NCI-H748 treated with DMSO at 0.1 percent for 48 hours (cell line): ENCODE results near the gene ARAP1.

Experiments
- DNase-seq: peaks from one replicate; lab custom pipeline; 2025; lab: John Stamatoyannopoulos, UW

Gene ARAP1

DNA sequence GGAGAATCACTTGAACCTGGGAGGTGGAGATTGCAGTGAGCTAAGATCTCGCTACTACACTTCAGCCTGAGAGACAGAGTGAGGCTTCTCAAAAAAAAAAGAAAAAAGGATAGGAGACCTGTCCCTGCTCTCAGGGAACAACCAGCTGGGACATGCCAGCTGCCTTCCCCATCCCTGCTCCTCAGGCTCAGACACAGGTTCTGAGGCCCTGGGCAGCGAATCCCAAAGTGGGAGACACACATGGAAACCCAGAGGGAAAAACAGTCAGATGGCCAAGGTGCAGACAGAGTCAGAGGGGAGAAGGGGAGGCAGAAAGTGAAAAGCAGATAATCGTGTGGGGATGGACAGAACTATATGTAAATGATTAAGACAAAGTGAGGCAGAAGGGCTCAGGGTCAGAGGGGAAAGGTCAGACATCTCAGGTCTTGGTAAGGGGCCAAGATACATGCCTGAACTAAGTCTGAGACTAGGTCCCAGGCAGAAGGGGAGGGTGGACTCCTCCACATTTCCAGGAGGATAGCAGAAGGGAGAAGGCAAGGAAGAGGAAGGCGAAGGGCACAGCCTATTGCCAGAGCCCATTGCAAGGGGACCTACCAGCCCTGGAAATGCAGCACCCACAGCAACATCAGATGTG lies 27.4 kb upstream of the ARAP1 start:
- DNase-seq, result no peak

DNA sequence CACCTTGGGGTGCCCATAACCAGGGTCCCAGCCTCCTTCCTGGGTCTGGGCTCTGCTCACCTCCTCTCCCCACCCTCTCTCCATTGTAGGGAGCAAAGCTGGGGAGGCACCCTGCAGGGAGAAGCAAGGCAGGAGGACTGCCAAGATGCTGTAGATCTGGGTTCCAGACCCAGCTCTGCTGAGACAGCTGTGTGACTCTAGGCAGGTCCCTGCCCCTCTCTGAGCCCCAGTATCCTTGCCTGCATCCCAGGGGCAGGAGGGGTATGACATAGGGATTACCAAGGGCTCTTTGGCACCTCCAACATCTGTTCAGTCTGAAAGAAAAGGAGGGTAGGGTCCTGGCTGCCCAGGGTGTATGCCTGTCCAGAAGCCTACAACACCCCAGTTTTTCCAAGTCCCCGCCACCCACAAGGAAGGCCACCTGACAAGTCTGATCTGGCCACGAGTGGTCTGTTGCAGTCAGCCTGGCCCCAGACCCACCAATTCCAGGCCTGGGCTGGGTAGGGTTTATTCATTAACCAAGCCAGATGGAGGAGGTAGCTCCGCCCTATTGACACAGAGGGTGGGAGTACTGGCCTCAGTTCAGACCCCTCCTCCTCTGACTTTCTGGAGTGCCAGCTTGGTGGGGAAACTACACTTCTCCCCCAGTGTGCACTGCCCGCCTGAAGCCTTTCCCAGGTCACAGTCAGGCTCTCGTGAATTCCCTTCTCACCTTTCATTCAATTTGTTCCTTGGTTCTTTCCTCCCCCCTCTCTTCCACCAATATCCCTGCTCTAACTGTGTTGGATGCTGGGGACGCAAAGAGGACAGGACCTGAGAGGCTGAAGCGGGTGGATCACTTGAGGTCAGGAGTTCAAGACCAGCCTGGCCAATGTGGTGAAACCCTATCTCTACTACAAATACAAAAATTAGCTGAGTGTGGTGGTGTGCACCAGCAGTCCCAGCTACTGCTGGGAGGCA lies 26.6 kb upstream of the ARAP1 start:
- DNase-seq, result no peak

DNA sequence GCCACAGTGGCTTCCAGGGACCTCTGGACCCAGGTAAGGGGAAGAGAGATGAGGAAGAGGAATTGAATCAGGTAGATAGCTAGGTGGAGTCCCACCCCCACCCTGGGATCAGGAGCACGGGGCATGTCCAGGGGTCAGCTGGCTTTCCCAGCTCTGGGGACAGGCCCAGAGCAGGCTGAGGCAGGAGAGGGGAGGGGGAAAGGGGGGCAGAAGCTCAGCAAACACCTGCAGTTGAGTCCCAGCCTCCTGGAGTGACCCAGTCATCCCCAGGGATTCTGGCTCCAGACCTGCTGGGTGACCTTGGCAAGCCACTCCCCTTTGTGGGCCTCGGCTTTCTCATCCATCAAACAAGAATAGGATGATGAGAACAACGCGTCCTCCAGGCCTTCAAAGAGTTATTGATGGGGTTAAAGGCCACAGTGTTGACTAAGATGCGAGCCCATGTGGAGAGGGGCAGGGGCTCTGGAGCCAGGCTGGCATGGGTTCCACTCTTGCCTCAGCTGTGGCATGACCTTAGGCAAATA lies 25.6 kb upstream of the ARAP1 start:
- DNase-seq, result no peak

- DNase-seq, result no peak
Observed at GRCh38 chr11:72776844-72777754, 24.9 kb upstream of the ARAP1 start.

DNA sequence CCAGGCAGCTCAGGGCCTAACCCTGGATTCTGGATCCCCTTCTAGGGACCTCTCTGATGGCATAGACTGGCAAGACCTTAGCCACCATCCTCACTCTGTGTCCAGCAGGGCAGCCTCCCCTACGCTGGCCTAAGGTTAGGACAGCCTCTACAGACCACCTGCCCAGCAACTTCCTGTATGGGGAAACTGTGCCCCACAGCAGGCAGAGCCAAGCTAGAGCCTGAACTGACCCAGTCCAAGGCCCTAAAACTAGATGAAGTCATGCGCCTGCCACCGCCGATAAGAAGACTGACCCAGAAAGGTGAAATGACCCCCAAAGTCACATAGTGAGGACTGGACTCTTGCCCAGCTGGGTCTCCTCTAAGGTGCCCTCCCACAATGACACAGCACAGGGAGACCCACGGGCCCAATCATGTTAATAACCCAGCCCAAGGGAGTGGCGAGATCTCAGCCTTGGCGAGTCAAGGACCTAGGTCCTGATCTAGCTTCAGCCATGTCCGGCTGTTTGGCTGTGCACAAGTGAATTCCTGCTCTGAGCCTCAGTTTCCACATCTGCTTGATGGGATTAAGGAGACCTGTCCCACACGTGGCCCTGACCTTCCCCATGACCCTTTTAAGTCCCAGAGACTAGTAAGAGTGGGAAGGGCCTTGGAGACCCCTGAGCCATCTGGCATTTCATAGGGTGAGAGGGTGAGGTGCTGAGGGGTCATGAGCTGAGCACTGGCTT lies 24.1 kb upstream of the ARAP1 start:
- DNase-seq, result no peak

GRCh38 chr11:72775288-72776110 lies 23.3 kb upstream of the ARAP1 start:
- DNase-seq, result no peak

- no peak for DNase-seq
Observed at GRCh38 chr11:72774499-72774898, 22.3 kb upstream of the ARAP1 start.

DNA sequence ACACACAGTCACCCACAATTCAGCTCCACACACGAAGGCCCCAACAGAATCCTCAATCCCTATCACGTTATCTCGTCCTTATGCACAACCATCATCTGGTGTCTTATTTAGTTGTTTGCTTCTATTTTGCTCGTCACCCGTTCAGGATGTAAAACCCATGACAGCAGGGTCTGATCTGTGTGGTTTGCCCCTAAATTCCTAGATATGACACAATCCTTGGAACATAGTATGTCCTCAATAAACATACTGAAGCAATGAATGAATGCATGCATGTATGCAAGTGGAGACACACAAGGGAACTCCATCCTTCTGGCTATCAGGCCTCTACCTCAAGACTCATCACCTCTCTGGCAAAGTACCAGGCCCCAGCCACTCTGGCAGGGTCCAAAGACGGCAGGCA lies 21.5 kb upstream of the ARAP1 start:
- DNase-seq, result no peak

DNA sequence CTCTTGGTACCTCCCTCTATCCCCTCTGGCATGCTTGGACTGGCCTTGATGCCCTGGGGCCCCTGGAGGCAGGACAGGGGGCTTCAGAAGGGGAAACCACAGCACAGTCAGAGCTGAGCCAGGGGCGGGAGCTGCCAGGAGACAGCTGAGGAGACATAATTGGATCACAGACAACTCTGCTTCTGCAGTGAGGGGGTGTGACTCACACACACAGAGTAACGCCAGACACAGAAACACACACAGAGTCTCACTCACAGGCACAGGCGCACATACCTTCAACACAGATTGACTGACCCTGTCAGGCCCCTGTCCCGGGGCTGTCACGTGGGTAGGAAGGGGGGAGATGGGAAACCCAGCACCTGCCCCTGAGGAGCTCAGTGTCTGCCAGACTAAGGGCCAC lies 21.1 kb upstream of the ARAP1 start:
- DNase-seq, result no peak

DNA sequence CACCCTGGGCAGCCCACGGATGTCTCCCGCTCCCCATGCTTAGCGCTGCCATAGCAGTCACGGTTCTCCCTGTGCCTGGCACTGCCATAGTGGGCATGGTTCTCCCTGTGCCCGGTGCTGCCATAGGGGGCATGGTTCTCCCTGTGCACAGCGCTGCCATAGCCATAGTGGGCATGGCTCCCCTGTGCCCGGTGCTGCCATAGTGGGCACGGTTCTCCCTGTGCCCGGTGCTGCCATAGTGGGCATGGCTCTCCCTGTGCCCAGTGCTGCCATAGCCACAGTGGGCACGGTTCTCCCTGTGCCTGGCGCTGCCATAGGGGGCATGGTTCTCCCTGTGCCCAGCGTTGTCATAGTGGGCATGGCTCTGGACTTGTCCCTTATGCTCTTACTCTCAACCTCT lies 19.9 kb upstream of the ARAP1 start:
- DNase-seq, result no peak

- DNase-seq, result no peak
Observed at GRCh38 chr11:72771507-72771906, 19.3 kb upstream of the ARAP1 start.

DNA sequence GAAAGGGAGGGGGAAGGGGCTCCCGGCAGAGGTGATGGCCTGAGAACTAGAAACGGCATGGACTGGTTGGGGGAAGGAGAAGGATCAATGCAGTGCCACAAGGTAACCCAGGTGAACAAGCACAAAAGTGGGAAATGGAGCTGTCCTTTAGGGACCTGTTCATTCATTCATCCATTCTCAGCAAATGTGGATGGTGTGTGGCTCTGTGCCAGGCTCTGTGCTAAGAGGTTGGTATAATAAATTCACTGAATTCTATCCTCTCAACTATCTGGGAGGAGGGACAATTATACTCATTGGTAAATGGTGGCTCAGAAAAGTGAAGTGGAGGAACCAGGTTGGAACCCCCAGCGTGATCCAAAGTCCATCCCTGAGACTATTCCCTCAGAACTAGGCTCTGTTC lies 18.6 kb upstream of the ARAP1 start:
- DNase-seq, result no peak

GRCh38 chr11:72769680-72770079 lies 17.5 kb upstream of the ARAP1 start:
- DNase-seq, result no peak

- no peak for DNase-seq
Observed at GRCh38 chr11:72768581-72768980, 16.4 kb upstream of the ARAP1 start.

DNA sequence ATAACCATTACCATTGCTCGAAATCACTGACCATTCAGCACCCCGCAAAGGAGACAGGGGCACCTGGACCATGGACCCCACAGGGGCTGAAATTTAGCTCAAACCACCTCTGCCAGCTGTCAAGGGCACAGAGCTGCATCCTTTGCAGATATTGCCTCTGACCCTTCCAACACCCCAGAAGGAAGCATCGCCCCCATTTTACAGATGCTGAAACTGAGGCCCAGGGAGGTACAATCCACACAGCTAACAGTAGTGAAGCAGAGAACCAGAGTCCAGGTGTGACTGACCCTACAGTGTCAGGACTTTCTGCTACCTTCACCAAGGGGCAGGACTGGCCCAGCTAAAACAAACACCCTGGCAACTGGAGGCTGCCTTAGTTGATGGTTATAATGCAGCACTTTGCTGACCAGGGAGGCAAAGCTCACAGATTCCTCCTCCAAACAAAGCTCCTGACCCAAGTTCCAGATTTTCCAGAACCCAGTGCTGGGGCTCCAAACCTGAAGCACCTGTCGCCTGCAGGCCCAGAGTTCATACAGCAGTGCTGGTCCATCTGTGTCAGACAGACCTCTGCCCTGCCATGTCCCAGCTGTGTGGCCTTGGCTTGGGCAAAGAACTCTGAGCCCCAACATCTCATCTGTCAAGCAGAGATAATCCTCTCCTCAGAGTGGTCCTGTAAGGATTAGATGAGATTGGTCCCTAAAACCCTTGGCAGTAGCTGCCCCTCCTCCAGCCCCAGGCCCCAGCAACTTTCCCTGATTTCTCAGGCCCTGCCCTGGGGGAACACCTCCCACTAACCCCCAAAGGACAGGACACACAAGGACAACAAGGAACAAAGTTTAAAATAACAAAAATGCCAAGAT lies 15.2 kb upstream of the ARAP1 start:
- no peak for DNase-seq

DNA sequence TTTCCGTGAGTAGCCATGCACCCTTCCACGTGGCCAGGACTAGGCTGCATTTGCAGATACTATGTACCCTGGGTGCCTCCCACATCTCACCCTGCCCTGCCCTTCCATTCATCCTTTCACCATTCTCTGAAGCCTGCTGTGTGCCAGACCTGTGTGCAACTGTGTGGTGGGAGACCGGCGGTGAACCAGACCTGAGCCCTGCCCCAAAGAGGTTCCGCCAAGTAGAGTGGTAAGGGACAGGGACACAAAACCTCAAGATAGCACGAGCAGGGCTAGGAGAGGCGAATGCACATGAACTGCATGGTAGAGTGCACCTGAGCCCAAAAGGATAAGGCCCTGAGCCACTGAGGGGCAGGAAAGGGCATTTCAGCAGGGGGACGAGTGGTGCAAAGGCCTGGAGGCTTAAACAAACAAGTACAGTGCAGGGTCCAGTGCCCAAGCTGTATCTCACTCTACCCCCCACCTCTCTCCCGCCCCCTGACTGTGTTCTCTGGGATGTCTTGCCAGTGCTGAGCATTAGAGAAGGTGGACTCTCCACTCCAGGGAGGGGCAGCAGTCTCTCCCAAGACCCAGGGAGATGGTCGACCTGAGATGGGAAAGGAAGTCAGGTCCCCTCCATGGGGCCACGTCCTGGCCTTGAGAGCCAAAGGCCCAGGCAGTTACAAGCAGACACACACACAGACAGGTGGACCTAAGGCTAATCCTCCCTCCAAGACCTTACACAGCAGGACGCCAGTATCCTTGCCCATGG lies 14.1 kb upstream of the ARAP1 start:
- DNase-seq, result no peak

DNA sequence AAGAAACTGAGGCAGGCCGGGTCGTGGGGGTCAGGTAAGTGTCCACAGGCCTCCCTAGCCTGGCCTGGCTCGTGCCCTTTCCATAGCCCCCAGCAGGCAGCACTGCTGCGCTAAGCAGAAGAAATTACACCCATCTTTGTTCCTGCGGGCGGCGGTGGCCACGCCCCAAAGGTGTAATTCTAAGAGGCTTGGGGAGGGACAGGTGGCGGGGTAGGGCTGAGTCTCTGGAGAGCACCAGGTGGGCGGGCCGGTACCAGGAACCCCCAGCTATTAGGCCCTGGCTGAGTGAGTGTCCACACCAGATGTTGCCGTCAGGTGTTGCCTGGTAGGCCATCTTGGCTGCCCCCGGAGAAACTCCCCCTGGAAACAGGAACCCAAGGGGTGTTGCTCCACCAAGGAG lies 12.3 kb upstream of the ARAP1 start:
- DNase-seq, result peak; percentile 77

DNA sequence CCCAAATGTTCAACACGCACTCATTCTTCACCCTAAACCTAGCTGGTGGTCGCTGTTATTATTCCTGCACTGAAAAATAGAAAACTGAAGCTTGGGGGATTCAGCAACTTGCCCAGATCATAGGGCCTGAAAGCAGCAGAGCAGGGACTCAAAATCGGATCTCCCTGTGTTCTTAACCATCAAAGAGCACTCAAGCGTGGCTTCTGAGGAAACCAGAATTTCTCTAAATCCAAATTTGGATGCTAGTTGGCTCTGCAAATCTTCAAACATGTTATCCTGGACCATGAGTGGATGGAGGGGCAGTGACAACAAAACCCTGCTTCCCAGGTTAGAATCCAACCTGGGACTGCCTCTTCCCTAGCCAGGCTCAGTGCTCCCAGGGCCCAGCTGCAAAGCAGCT lies 11.6 kb upstream of the ARAP1 start:
- no peak for DNase-seq
